HG03139 (cell line): ENCODE results near the gene SIGLEC7.
"Not testable (repeated sequence)": the region's sequence is repeated elsewhere in the genome, so short reads cannot be mapped to it uniquely, and the experiment has no call there.

Source experiments
- ATAC-seq: cut with Tn5 transposase; IDR thresholded peaks from one replicate; pipeline ENCODE4 v1.9.1; 2021; ENCODE audit not compliant: unreplicated experiment

SIGLEC7 gene

DNA sequence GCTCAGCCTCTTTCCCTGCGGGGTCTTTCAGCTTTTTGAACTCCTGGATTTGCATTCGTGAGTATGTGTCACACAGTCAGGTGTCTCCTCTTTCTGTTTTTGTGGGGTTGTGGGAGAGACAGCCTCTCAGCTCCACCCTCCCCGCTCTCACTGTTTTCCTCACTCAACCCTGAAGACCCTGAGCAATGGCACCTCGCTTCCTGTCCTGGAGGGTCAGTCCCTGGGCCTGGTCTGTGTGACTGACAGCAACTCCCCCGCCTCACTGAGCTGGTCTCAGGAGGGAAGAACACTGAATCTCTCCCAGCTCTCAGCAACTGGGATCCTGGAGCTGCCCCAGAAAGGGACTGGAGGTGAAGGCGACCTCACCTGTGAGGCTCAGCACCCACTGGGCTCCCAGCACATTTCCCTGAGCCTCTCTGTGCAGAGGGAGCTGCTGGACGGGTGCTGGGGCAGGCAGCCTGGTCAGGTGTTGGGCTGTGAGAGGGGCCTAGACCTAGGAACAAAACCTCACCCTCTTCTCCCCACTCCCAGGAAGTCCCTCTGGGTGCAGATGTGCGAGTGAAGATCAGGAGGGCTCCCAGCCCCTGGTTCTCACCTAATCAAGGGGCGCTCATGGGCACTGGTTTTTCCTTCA is 4.2 kb upstream of the SIGLEC7 start:
- no peak for ATAC-seq

DNA sequence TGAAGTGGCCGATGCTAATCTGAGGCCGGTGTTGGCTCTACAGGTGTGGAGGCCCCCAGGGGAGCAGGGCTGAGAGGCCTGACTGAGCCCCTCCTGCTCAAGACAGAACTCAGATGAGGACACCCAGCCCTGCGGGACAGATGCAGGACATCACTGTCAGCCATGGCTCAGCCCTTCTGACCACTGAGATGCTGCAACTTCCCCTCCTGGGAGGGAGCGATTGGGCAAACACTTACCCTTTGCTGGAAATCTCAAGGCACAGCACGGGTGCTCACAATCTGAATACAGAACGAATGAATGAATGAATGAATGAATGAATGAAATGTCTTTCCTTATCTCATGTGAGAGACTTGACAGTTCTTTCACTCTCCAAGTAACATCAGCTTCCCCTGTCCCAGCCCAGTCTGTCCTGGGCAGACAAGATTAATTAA is 3.5 kb upstream of the SIGLEC7 start:
- no peak for ATAC-seq

GRCh38 chr19:51139299-51140014 is 2.6 kb upstream of the SIGLEC7 start:
- no peak for ATAC-seq

DNA sequence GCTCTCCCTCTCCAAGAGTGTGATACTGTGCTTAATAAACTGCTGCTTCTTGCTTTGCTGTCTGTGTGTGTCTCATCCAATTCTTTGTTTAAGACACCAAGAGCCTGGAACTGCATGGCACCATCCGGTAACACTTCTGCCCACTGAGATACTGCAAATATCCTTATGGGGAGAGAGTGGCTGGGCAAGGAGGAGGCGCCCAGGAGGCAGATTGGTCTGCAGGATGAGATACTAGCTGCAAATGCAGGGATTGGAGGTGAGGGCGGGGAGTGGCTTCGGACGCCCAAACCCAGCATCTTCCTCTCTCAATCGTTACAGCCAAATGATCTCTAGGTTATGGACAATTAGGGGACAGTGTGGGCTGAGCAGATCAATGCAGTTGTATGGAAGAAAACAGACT is 1.7 kb upstream of the SIGLEC7 start:
- no peak for ATAC-seq

- ATAC-seq = no peak
These were observed 920 bp upstream of the SIGLEC7 start for GRCh38 chr19:51141181-51141580.

DNA sequence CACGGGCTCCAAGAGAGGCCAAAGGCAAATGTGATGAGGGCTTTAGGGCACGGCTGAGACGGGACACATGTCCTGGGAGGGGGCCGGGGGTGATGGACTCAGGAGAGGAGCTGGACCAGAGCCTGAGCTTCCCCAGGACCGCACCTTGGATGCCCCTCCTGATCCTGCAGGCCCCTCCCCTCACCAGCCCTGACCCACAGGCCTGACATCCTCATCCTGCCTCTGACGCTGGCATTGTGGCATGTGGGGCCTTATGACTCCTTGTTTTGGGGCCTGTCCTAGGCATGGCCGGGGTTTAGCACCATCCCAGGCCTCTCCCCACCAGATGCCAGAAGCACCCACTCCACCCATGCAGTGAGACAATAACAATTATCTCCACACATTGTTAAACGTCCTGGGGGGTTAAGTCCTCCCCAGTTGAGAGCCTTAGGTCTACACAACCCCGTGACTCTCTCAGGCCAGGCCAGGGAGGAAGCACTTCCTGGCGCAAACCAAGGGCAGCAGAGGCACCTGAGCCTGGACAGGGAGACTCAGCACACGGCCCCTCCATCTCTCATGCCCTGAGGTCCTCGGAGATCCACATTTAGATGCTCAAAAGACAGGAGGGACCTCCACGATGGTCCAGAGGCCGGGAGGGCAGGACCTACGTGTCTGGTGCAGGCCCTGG is 841 bp downstream of the SIGLEC7 start:
- ATAC-seq = not testable (repeated sequence)

DNA sequence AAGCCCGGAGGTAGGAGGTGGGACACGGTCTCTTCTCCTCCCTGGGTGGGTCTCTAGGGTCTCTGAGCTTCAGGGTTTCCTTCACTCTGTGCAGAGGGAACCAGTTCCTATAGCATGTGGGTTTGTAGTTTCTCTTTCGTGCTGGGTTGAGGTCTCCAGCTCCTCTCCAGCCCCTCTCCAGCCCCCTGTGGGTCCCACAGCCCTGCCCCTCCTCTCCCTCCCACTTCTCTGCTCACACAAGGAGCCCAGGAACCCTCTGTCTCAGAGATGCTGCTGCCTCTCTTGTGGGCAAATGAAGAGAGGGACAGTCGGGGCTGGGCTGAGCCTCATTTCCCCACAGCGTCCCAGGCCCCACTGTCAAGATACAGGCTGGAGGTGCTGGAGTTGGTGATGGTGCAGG is 1.4 kb downstream of the SIGLEC7 start:
- ATAC-seq = no peak

DNA sequence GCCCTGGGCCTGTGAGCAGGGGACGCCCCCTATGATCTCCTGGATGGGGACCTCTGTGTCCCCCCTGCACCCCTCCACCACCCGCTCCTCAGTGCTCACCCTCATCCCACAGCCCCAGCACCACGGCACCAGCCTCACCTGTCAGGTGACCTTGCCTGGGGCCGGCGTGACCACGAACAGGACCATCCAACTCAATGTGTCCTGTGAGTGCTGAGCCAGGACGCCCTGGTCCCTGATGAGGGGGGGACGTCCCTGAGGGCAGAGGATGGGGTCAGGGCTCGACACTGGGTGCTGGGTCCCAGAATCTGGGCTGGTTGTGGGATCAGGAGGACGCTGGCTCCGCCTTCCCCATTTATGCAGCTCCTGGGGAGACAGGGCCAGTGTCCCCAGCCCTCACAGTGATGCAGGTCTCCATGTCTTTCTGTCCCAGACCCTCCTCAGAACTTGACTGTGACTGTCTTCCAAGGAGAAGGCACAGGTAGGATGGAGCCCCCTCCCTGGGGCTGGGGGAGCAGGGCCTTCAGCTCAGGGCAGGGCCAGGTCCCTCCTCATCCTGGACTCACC is 2.5 kb downstream of the SIGLEC7 start:
- no peak for ATAC-seq

- ATAC-seq = no peak
These were observed 3.9 kb downstream of the SIGLEC7 start for GRCh38 chr19:51145916-51146493.

DNA sequence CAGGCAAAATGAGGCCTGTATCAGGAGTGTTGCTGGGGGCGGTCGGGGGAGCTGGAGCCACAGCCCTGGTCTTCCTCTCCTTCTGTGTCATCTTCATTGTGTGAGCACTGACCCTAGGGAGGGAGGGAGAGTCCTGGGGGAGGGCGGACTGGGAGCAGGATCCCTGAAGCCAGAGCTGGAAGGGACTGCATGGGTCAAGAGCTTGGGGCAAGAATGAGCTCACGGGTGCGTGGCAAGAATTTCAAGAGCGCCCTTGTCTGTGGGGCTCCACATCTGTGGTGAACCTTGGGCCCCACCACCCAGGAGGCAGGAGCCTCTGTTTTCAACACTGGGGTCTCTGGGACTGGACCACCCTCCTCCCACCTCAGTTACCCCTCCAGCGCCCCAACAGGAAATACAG is 4.7 kb downstream of the SIGLEC7 start:
- no peak for ATAC-seq

DNA sequence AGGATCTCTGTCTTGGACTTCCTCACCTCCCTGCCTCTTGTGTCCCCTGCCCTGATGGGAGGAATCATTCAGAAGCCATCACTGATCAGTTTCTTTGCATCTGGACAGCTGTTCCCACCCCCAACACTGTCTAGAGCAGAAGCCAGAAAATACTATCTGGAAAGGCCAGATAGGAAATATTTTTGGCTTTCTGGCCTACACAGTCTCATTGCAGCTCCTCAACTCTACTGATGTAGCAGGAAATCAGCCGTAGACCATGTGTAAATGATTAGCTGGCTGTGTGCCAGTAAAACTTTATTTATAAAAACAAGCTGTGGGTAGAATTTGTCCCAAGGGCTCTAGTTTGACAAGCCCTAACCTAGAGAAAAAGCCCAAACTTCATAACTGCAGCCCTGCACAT is 5.6 kb downstream of the SIGLEC7 start:
- ATAC-seq = no peak

GRCh38 chr19:51148580-51148979 is 6.5 kb downstream of the SIGLEC7 start:
- no peak for ATAC-seq

GRCh38 chr19:51150627-51151026 is 8.5 kb downstream of the SIGLEC7 start:
- ATAC-seq = no peak

- ATAC-seq = no peak
These were observed 14.6 kb downstream of the SIGLEC7 start for GRCh38 chr19:51156710-51157109.

- no peak for ATAC-seq
These were observed 15.2 kb downstream of the SIGLEC7 start for GRCh38 chr19:51157265-51157664.

DNA sequence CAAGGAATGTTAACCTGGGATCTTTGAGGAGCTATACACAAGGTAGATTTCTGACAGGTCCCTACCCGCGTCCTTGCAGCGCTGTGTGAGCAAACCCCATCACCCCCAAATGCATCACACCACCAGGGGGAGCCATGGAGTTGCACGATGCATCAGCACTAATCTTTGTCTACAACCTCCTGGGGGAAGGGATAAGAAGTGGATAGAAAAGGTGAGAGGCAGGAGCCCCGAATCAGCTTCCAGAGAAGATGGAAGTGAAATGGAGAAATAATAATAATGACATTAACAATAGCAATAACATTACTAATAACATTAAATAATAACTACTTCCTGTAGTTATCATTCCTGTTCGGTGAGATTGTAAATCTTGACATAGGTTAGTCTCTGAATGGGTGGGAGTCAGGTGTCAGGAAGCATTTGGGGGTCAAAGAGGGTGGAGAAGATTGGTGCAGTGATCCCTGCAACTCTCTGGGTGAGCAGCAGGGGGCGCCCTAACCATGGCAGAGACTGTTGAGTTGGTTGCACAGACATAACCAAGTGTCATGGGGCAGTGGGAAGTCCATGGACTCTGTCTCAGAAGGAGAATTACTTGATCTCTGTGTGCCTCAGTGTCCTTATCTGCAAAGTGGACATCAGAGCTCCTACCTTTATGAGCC is 16.5 kb downstream of the SIGLEC7 start:
- ATAC-seq = no peak

- ATAC-seq = no peak
These were observed 17.6 kb downstream of the SIGLEC7 start for GRCh38 chr19:51159656-51160055.

GRCh38 chr19:51161266-51161665 is 19.2 kb downstream of the SIGLEC7 start:
- ATAC-seq = no peak

GRCh38 chr19:51161867-51162496 is 19.9 kb downstream of the SIGLEC7 start:
- no peak for ATAC-seq

- no peak for ATAC-seq
These were observed 21.2 kb downstream of the SIGLEC7 start for GRCh38 chr19:51163257-51163656.

DNA sequence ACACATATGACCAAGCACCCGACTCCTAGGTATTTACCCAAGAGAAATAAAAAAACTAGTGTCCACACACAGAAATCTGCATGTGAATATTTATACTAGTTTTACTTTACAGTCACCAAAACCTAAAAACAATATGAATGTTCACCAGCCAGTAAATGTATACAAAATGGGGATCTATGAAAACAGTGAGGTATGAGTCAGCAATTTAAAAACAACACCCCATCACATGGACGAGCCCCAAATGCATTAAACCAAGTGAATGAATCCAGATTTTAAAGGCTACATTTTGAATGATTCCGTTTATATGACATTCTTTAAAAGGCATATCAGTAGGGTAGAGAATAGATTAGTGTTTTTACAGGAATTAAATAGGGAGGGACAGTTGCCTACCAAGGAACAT is 22.1 kb downstream of the SIGLEC7 start:
- ATAC-seq = no peak
